Mesothelial cell of epicardium (in vitro differentiated cells): ENCODE results near the gene ADRB1. TPM values are rescaled to one million over a fixed set of nuclear protein-coding genes. Genes with fewer than 3 reads are reported as not detected.

Experiments used
- DNase-seq, 2 experiments: peaks; one replicate each; pipeline ENCODE4 v3.0.0; 2021; ENCODE audit warnings: low spot score in 2 of 2; ENCODE audit not compliant: unreplicated experiment in 2 of 2
- H3K27ac Mint-ChIP-seq: 2 replicates; pipeline ENCODE4 v1.8.0; 2021; ENCODE audit warnings: mixed read lengths
- H3K27me3 Mint-ChIP-seq: 2 replicates; pipeline ENCODE4 v1.8.0; 2021; ENCODE audit warnings: low read depth, mixed read lengths
- H3K36me3 Mint-ChIP-seq: 2 replicates; pipeline ENCODE4 v1.8.0; 2021; ENCODE audit warnings: mixed read lengths
- H3K4me1 Mint-ChIP-seq: 2 replicates; pipeline ENCODE4 v1.8.0; 2021; ENCODE audit warnings: mixed read lengths
- H3K4me3 Mint-ChIP-seq: 2 replicates; pipeline ENCODE4 v1.8.0; 2021; ENCODE audit warnings: mild to moderate bottlenecking, moderate library complexity, mixed read lengths
- H3K9me3 Mint-ChIP-seq: 2 replicates; pipeline ENCODE4 v1.8.0; 2021; ENCODE audit warnings: mixed read lengths
- total RNA-seq: library from RNA; stranded (reverse); gene quantifications from 3 replicates; pipeline ENCODE4 v1.2.1, GENCODE V29; 2021
- TF ChIP-seq, protein P1 (sequence below): fragments of 200-600 bp; sonication (generic); IDR thresholded peaks from one replicate; pipeline ENCODE4 v1.5.0; 2021; ENCODE audit warnings: antibody characterized with exemption; ENCODE audit not compliant: unreplicated experiment

The ADRB1 gene
- total RNA-seq, 1 donor from 2014 or later = 0.18 TPM

DNA sequence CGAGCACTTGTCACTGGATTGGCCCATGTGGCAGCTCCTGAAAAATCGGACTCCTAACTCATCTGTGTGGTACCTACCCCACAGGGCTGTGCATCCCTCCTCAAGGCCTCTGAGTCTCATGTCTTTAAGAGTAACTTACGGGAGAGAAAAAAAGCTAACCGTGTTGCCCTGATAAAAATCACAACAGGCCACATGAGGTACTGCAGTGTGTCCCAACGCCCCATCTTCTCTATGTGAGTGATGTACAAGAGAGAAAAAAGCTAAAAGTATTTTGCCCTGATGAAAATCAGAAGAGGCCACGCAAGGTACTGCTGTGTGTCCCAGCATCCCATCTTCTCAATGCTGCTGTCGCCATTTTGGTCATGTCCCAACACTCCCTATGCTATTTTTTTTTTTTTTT is 41.2 kb upstream of the ADRB1 start:
- no peak overlapping the region for H3K4me3 Mint-ChIP-seq
- no peaks in the 10 kb centered on the region for H3K4me1 Mint-ChIP-seq
- no peak overlapping the region for H3K27ac Mint-ChIP-seq
- TF ChIP-seq, protein P1, sequence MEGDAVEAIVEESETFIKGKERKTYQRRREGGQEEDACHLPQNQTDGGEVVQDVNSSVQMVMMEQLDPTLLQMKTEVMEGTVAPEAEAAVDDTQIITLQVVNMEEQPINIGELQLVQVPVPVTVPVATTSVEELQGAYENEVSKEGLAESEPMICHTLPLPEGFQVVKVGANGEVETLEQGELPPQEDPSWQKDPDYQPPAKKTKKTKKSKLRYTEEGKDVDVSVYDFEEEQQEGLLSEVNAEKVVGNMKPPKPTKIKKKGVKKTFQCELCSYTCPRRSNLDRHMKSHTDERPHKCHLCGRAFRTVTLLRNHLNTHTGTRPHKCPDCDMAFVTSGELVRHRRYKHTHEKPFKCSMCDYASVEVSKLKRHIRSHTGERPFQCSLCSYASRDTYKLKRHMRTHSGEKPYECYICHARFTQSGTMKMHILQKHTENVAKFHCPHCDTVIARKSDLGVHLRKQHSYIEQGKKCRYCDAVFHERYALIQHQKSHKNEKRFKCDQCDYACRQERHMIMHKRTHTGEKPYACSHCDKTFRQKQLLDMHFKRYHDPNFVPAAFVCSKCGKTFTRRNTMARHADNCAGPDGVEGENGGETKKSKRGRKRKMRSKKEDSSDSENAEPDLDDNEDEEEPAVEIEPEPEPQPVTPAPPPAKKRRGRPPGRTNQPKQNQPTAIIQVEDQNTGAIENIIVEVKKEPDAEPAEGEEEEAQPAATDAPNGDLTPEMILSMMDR = peak; percentile 30
- H3K36me3 Mint-ChIP-seq = no peaks in the 10 kb centered on the region
- no peaks in the 10 kb centered on the region for H3K9me3 Mint-ChIP-seq
- no peak for DNase-seq
- H3K27me3 Mint-ChIP-seq = peaks cover 44% of the 10 kb centered on the region

DNA sequence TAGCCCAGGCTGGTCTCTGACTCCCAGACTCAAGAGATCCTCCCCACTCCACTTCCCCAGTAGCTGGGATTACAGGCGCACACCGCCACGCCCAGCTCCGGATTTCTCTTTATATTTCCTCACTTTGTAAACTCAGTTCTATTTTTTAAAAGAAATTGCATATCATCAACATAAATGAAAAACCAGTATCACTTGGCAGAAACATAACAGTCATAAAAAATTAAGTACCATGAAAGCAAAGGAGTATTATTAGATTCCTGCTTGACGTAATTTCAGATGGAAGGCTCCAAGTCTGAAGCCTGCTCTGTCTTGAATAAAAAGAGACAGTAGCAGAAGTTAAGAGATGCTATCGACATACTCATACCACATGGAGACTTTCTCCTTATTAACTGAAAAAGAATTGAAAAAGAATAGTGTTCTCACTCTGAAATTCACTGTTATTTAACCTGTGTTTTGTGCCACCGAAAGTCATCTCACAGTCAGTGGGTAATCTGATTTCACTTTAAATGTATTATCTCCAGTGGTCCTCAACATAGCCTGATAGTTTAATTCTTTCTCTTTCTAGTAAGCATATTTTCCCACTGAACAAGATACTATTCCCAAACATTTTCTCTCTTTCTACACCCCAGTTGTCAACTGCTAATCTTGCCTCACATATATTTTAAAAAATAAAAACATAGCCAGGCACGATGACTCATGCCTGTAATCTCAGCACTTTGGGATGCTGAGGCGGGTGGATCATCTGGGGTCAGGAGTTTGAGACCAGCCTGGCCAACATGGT is 40.3 kb upstream of the ADRB1 start:
- no peak overlapping the region for H3K27ac Mint-ChIP-seq

DNA sequence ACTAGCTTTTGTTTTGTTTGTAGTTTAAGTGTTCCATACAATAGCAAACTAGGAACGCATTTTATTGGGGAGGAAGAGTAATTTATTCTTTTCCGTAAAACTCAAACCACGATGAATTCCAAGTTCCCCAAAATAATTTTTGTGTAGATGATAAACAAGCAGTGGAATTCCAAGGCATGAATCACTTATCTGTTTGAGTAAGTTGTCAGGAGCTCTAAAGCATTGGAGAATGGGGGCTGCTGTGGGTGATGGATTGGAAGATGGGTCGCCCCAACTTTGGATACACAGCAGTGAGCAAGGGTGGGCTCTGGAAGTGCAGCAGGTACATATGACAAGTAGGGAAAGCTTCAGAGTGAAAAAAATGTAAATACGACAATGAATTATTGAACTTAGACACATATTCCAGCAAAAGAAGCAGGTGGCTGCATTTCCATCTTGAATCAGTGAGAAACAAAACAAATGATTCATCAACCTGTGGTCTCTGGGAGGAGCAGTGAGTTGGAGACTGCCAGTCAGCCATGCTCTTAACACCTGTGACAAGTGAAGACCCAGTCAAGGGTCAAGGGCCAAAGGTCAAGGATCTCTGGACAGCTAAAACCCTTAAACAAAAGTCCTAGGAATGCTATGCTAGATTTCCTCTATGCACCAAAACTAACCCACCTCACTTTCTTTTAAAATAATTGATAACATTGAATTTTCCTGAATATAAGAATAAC is 34.2 kb upstream of the ADRB1 start:
- H3K9me3 Mint-ChIP-seq = no peaks in the 10 kb centered on the region
- no peak for DNase-seq
- peaks cover 30% of the 10 kb centered on the region for H3K27me3 Mint-ChIP-seq
- no peak overlapping the region for H3K4me3 Mint-ChIP-seq
- no peak overlapping the region for H3K27ac Mint-ChIP-seq
- TF ChIP-seq, protein P1 = no peak
- no peaks in the 10 kb centered on the region for H3K36me3 Mint-ChIP-seq
- peaks cover 3% of the 10 kb centered on the region for H3K4me1 Mint-ChIP-seq

More for the DNA sequence above, 40.3 kb upstream of the ADRB1 start:
- no peak for DNase-seq
- no peaks in the 10 kb centered on the region for H3K9me3 Mint-ChIP-seq
- H3K4me3 Mint-ChIP-seq = no peak overlapping the region
- H3K4me1 Mint-ChIP-seq = no peaks in the 10 kb centered on the region
- TF ChIP-seq, protein P1 = no peak
- no peaks in the 10 kb centered on the region for H3K36me3 Mint-ChIP-seq
- H3K27me3 Mint-ChIP-seq = peaks cover 40% of the 10 kb centered on the region

DNA sequence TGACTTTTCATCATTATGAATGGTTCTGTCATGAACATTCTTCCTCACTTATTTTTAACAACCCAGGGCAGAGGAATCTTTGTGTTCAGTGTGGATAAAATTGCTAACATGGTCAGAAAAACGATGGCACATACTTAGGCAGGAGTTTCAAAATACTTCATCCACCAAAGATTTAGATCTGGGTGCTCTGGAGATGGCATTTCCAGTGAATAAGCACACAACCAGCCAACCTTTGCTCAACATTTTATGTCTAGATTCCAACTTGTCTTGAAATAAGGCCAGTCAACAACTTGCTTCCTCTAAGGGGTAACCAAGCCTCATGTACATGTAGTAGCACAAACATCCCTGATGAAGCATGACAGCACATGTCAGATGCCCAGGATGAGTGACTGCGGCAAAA is 33.4 kb upstream of the ADRB1 start:
- Mint-ChIP-seq H3K4me1 (peaks cover 3% of the 10 kb centered on the region), H3K4me3 (no peak overlapping the region)

DNA sequence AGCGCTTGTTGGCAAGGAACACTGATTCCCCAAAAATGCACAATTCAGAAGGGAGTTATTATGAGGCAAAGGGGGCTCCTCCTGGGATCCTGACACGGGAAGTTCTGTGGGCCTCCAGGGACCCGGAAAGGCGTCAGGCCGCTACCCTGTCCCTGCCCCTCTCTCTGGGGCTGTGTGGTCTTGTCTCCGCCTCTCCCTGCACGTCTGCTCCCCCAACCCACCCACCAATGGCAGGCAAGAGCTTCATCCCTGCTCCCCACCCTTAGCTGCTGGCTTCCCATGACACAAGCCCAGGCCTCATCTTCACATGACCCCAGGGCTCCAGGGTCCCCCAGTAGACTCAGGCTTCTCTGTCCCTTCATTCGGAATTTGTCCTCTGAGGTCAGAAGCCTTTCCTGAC is 31.0 kb upstream of the ADRB1 start:
- Mint-ChIP-seq H3K27me3 (peaks cover 34% of the 10 kb centered on the region), H3K27ac (no peak overlapping the region), H3K36me3 (no peaks in the 10 kb centered on the region), H3K9me3 (peaks cover 11% of the 10 kb centered on the region), H3K4me1 (peaks cover 3% of the 10 kb centered on the region), H3K4me3 (no peak overlapping the region)
- DNase-seq = no peak
- TF ChIP-seq, protein P1 = no peak

More for the DNA sequence above, 33.4 kb upstream of the ADRB1 start:
- Mint-ChIP-seq H3K36me3 (no peaks in the 10 kb centered on the region), H3K9me3 (peaks cover 2% of the 10 kb centered on the region), H3K27me3 (peaks cover 28% of the 10 kb centered on the region), H3K27ac (no peak overlapping the region)
- DNase-seq = no peak
- TF ChIP-seq, protein P1 = no peak
